LHCN-M2 (cell line): ENCODE results near the gene ALDH9A1. TPM values are rescaled to one million over a fixed set of nuclear protein-coding genes. Genes with fewer than 3 reads are reported as not detected.
"Not testable (repeated sequence)": the region's sequence is repeated elsewhere in the genome, so short reads cannot be mapped to it uniquely, and the experiment has no call there.

ENCODE experiments used
- DNase-seq: peaks from one replicate; pipeline ENCODE4 v3.0.0-alpha.2; 2012; ENCODE audit warnings: low read depth
- total RNA-seq: library from RNA; depleted of rRNA; stranded (reverse); fragments of >200 nt; gene quantifications from 2 replicates; pipeline ENCODE4 v1.2.3, GENCODE V29; 2014

Gene ALDH9A1
- total RNA-seq, 1 experiment from 2014 or later = 118 TPM

- no peak for DNase-seq
Measured at GRCh38 chr1:165645654-165646366, 52.6 kb downstream of the ALDH9A1 start.

- DNase-seq = no peak
Measured at GRCh38 chr1:165644064-165644735, 54.2 kb downstream of the ALDH9A1 start.

- DNase-seq = no peak
Measured at GRCh38 chr1:165641231-165641987, 57.0 kb downstream of the ALDH9A1 start.

GRCh38 chr1:165639821-165640623 lies 58.3 kb downstream of the ALDH9A1 start:
- DNase-seq = no peak

GRCh38 chr1:165638211-165638610 lies 60.2 kb downstream of the ALDH9A1 start:
- DNase-seq = not testable (repeated sequence)

GRCh38 chr1:165637427-165637826 lies 60.9 kb downstream of the ALDH9A1 start:
- DNase-seq = no peak

- no peak for DNase-seq
Measured at GRCh38 chr1:165635823-165636222, 62.5 kb downstream of the ALDH9A1 start.

GRCh38 chr1:165635329-165635728 lies 63.0 kb downstream of the ALDH9A1 start:
- DNase-seq = no peak

- no peak for DNase-seq
Measured at GRCh38 chr1:165634154-165634921, 64.0 kb downstream of the ALDH9A1 start.

GRCh38 chr1:165633614-165634013 lies 64.7 kb downstream of the ALDH9A1 start:
- DNase-seq = peak; percentile 57

- no peak for DNase-seq
Measured at GRCh38 chr1:165632491-165632890, 65.9 kb downstream of the ALDH9A1 start.

- no peak for DNase-seq
Measured at GRCh38 chr1:165632152-165632469, 66.3 kb downstream of the ALDH9A1 start.

GRCh38 chr1:165631342-165632151 lies 66.8 kb downstream of the ALDH9A1 start:
- DNase-seq = peak; percentile 84

- peak; percentile 95 for DNase-seq
Measured at GRCh38 chr1:165630629-165631341, 67.6 kb downstream of the ALDH9A1 start, which contains the start of gene MGST3. MGST3 (plus strand) TSS chr1:165631234; CDS start chr1:165649848, 18,614 bp downstream.

GRCh38 chr1:165629848-165630628 lies 68.3 kb downstream of the ALDH9A1 start:
- DNase-seq = no peak

- DNase-seq = no peak
Measured at GRCh38 chr1:165629151-165629550, 69.2 kb downstream of the ALDH9A1 start.

- DNase-seq = no peak
Measured at GRCh38 chr1:165628147-165628822, 70.1 kb downstream of the ALDH9A1 start.

- no peak for DNase-seq
Measured at GRCh38 chr1:165624441-165624840, 73.9 kb downstream of the ALDH9A1 start.
